HUDEP-2 (cell line): Measurements from ENCODE around the gene SYT9.

Source experiments
- DNase-seq, 76 experiments: peaks; one replicate each; lab custom pipeline; 2025; ENCODE audit not compliant: unreplicated experiment in 76 of 76; lab: John Stamatoyannopoulos, UW

Gene SYT9

GRCh38 chr11:7451952-7452494 lies 200.3 kb downstream of the SYT9 start:
- no peak for DNase-seq

GRCh38 chr11:7454854-7455253 lies 203.2 kb downstream of the SYT9 start:
- DNase-seq: no peak

GRCh38 chr11:7457211-7457610 lies 205.5 kb downstream of the SYT9 start:
- DNase-seq: peak in 11 of 76 experiments; percentile 3 to 40 (median 9)

GRCh38 chr11:7462706-7463105 lies 211.0 kb downstream of the SYT9 start:
- no peak for DNase-seq

GRCh38 chr11:7467652-7468051 lies 215.9 kb downstream of the SYT9 start:
- no peak for DNase-seq

GRCh38 chr11:7469351-7469865 lies 217.7 kb downstream of the SYT9 start:
- no peak for DNase-seq

GRCh38 chr11:7471071-7471470 lies 219.4 kb downstream of the SYT9 start:
- DNase-seq: no peak

- DNase-seq: no peak
These were observed 222.0 kb downstream of the SYT9 start for GRCh38 chr11:7473717-7474116.

- no peak for DNase-seq
These were observed 228.4 kb downstream of the SYT9 start for GRCh38 chr11:7480113-7480512.

GRCh38 chr11:7484131-7484530 lies 232.4 kb downstream of the SYT9 start:
- no peak for DNase-seq

- DNase-seq: no peak
These were observed 232.9 kb downstream of the SYT9 start for GRCh38 chr11:7484645-7485044.

GRCh38 chr11:7485186-7486097 lies 233.7 kb downstream of the SYT9 start, which contains the start of gene OLFML1:
OLFML1 (plus strand) TSS chr11:7485506; CDS start chr11:7485876, 370 bp downstream.
- DNase-seq: no peak

GRCh38 chr11:7486098-7486780 lies 234.5 kb downstream of the SYT9 start:
- no peak for DNase-seq

- DNase-seq: no peak
These were observed 235.1 kb downstream of the SYT9 start for GRCh38 chr11:7486781-7487140.

GRCh38 chr11:7487360-7487759 lies 235.7 kb downstream of the SYT9 start:
- DNase-seq: no peak

- DNase-seq: no peak
These were observed 237.0 kb downstream of the SYT9 start for GRCh38 chr11:7488681-7489080.

- no peak for DNase-seq
These were observed 237.7 kb downstream of the SYT9 start for GRCh38 chr11:7489376-7489775.

GRCh38 chr11:7490054-7490453 lies 238.3 kb downstream of the SYT9 start:
- no peak for DNase-seq

GRCh38 chr11:7490535-7490934 lies 238.8 kb downstream of the SYT9 start:
- no peak for DNase-seq

GRCh38 chr11:7492253-7492652 lies 240.5 kb downstream of the SYT9 start:
- DNase-seq: no peak

GRCh38 chr11:7493670-7494069 lies 242.0 kb downstream of the SYT9 start:
- no peak for DNase-seq
